Measurements from ENCODE around the gene PATJ. TPM values are rescaled to one million over a fixed set of nuclear protein-coding genes. Genes with fewer than 3 reads are reported as not detected.

PATJ gene
- total RNA-seq, 1 experiment from 2014 or later: 47.3 TPM

DNA sequence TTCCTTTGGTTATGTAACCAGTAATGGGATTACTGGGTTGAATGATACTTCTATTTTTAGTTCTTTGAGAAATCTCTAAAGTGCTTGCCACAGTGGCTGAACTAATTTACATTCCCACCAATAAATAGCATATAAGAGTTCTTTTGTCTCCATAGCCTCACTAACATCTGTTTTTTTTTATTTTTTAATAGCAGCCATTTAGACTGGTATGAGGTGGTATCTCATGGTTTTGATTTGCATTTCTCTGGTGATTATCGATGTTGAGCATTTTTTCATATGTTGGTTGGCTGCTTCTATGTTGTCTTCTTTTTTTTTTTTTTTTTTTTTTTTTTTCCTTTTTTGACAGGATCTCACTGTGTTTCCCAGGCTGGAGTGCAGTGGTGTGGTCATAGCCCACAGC is 319.8 kb downstream of the PATJ start:
- H2AK5ac ChIP-seq (ENCODE audit: insufficient read length, low read length): no peak overlapping the region
- H4K8ac ChIP-seq (replicated peaks; ENCODE audit: insufficient read length, low read depth, low read length): no peak overlapping the region
- no peak overlapping the region for H3K14ac ChIP-seq (ENCODE audit: insufficient read depth, low read length)
- TF ChIP-seq, protein P1, sequence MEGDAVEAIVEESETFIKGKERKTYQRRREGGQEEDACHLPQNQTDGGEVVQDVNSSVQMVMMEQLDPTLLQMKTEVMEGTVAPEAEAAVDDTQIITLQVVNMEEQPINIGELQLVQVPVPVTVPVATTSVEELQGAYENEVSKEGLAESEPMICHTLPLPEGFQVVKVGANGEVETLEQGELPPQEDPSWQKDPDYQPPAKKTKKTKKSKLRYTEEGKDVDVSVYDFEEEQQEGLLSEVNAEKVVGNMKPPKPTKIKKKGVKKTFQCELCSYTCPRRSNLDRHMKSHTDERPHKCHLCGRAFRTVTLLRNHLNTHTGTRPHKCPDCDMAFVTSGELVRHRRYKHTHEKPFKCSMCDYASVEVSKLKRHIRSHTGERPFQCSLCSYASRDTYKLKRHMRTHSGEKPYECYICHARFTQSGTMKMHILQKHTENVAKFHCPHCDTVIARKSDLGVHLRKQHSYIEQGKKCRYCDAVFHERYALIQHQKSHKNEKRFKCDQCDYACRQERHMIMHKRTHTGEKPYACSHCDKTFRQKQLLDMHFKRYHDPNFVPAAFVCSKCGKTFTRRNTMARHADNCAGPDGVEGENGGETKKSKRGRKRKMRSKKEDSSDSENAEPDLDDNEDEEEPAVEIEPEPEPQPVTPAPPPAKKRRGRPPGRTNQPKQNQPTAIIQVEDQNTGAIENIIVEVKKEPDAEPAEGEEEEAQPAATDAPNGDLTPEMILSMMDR (conservative IDR thresholded peaks at IDR 0.05): no peak
- H3K23ac ChIP-seq (ENCODE audit: insufficient read length, low read depth, low read length): no peak overlapping the region
- no peak overlapping the region for H3K9ac ChIP-seq (ENCODE audit: extremely low read depth, insufficient read length, low read length)
- H3K9me3 ChIP-seq (ENCODE audit: control insufficient read depth, low read depth, low read length): peaks cover 5% of the 10 kb centered on the region
- H2BK20ac ChIP-seq (ENCODE audit: low read depth, low read length, poor library complexity, severe bottlenecking): no peak overlapping the region
- H3K27me3 ChIP-seq (ENCODE audit: insufficient read depth, low read length): no peaks in the 10 kb centered on the region
- no peak overlapping the region for H3K18ac ChIP-seq (ENCODE audit: insufficient read length, low read depth, low read length)
- H3K23me2 ChIP-seq (ENCODE audit: insufficient read length, low read depth, low read length, poor library complexity, severe bottlenecking): no peaks in the 10 kb centered on the region
- H4K20me1 ChIP-seq (ENCODE audit: control insufficient read depth, insufficient read depth, insufficient read length): no peaks in the 10 kb centered on the region
- no peaks in the 10 kb centered on the region for H3K79me2 ChIP-seq (ENCODE audit: insufficient read depth, low read length)
- no peak overlapping the region for H3K4ac ChIP-seq (ENCODE audit: low read depth, low read length)
- Mint-ChIP-seq H3K27me3 (ENCODE audit: low read depth) (peaks cover 17% of the 10 kb centered on the region), H3K4me1 (peaks cover 23 to 40% of the 10 kb centered on the region in 2 experiments), H3K36me3 (ENCODE audit: insufficient read depth in 1 of 3, low read depth in 3 of 3) (peaks cover 17 to 19% (median 18%) of the 10 kb centered on the region in 3 experiments), H3K27ac (no peak overlapping the region), H3K4me3 (no peak overlapping the region), H3K9me3 (peaks cover 9 to 13% of the 10 kb centered on the region in 2 experiments)
- no peak overlapping the region for H2BK15ac ChIP-seq (ENCODE audit: low read depth, low read length)
- H4K5ac ChIP-seq (ENCODE audit: insufficient read length, low read depth, low read length): no peak overlapping the region
- H2BK120ac ChIP-seq (ENCODE audit: low read depth, low read length, poor library complexity, severe bottlenecking): no peak overlapping the region
- H4K91ac ChIP-seq (ENCODE audit: insufficient read length, low read depth, low read length): no peak overlapping the region
- H3K27ac ChIP-seq (ENCODE audit: insufficient read length, low read depth, low read length): no peak overlapping the region
- H3K4me2 ChIP-seq (ENCODE audit: insufficient read depth, insufficient read length, low read length): no peak overlapping the region
- H3T11ph ChIP-seq (ENCODE audit: low read length): no peak overlapping the region
- no peak overlapping the region for H2AFZ ChIP-seq (ENCODE audit: low read length)
- H3K79me1 ChIP-seq (ENCODE audit: insufficient read depth, low read depth, low read length, poor library complexity, severe bottlenecking): no peaks in the 10 kb centered on the region
- no peak for DNase-seq
- no CpG with 5 or more reads among the region's 1 CpG for WGBS (ENCODE audit: extremely low coverage, insufficient read length, low lambda C conversion rate)
- H3K4me1 ChIP-seq (ENCODE audit: insufficient read depth, low read length): peaks cover 11% of the 10 kb centered on the region
- H2BK5ac ChIP-seq (ENCODE audit: insufficient read length, low read length): no peak overlapping the region
- no peak overlapping the region for H2BK12ac ChIP-seq (ENCODE audit: insufficient read length, low read depth, low read length)
- H3K56ac ChIP-seq (ENCODE audit: insufficient read length, low read depth, low read length): no peak overlapping the region

Measured in H9 (cell line).